OCI-M1 (cell line): ENCODE measurements around the gene EIF3A.

Experiments used
- DNase-seq: peaks from one replicate; lab custom pipeline; 2025; lab: John Stamatoyannopoulos, UW

Gene EIF3A

GRCh38 chr10:119006451-119007210, 74.0 kb downstream of the EIF3A start:
- peak; percentile 19 for DNase-seq

- DNase-seq = peak; percentile 14
Measured at GRCh38 chr10:119005362-119006043, 75.1 kb downstream of the EIF3A start.

- no peak for DNase-seq
Measured at GRCh38 chr10:119003572-119004289, 76.9 kb downstream of the EIF3A start.

- DNase-seq = no peak
Measured at GRCh38 chr10:119001717-119002500, 78.7 kb downstream of the EIF3A start.

GRCh38 chr10:118998183-118998582, 82.4 kb downstream of the EIF3A start:
- DNase-seq = no peak

- DNase-seq = no peak
Measured at GRCh38 chr10:118997379-118997778, 83.2 kb downstream of the EIF3A start.

- no peak for DNase-seq
Measured at GRCh38 chr10:118995739-118996138, 84.9 kb downstream of the EIF3A start.

GRCh38 chr10:118994321-118994720, 86.3 kb downstream of the EIF3A start:
- DNase-seq = no peak

GRCh38 chr10:118993214-118993613, 87.4 kb downstream of the EIF3A start:
- no peak for DNase-seq

- DNase-seq = no peak
Measured at GRCh38 chr10:118992496-118992895, 88.1 kb downstream of the EIF3A start.

- no peak for DNase-seq
Measured at GRCh38 chr10:118990326-118990725, 90.3 kb downstream of the EIF3A start.

GRCh38 chr10:118986815-118987790, 93.5 kb downstream of the EIF3A start:
- DNase-seq = peak; percentile 43

- no peak for DNase-seq
Measured at GRCh38 chr10:118985576-118985975, 95.0 kb downstream of the EIF3A start.
